Neuronal stem cell (in vitro differentiated cells): ENCODE measurements around the gene HYAL3.

Experiments used
- DNase-seq: peaks from one replicate; pipeline ENCODE4 v3.0.0-alpha.2; 2013; ENCODE audit warnings: low spot score
- H2AFZ ChIP-seq: one replicate; pipeline ENCODE4 v1.6.1; 2013; ENCODE audit warnings: mild to moderate bottlenecking, low read length, inconsistent platforms
- H2AK5ac ChIP-seq: 2 replicates; pipeline ENCODE4 v1.6.1; 2013; ENCODE audit warnings: low read depth, mild to moderate bottlenecking, inconsistent platforms, low read length, moderate library complexity, mixed read lengths
- H2BK120ac ChIP-seq: 2 replicates; pipeline ENCODE4 v1.6.1; 2013; ENCODE audit warnings: low read depth, mild to moderate bottlenecking, inconsistent platforms, low read length, moderate library complexity, mixed read lengths
- H2BK12ac ChIP-seq: one replicate; pipeline ENCODE4 v1.6.1; 2013; ENCODE audit warnings: low read length, inconsistent platforms
- H2BK15ac ChIP-seq: 2 replicates; pipeline ENCODE4 v1.6.1; 2013; ENCODE audit warnings: mild to moderate bottlenecking, low read length, inconsistent platforms, mixed read lengths
- H2BK5ac ChIP-seq: one replicate; pipeline ENCODE4 v1.6.1; 2013; ENCODE audit warnings: inconsistent platforms, mild to moderate bottlenecking, low read length, moderate library complexity
- H3K14ac ChIP-seq: one replicate; pipeline ENCODE4 v1.6.1; 2013; ENCODE audit warnings: low read length, inconsistent platforms
- H3K18ac ChIP-seq: 2 replicates; pipeline ENCODE4 v1.6.1; 2013; ENCODE audit warnings: low read length, inconsistent platforms
- H3K23ac ChIP-seq: 2 replicates; pipeline ENCODE4 v1.6.1; 2013; ENCODE audit warnings: low read depth, mild to moderate bottlenecking, mixed read lengths, low read length, inconsistent platforms; ENCODE audit not compliant: poor library complexity
- H3K27ac ChIP-seq: replicated peaks from 3 replicates; pipeline ENCODE4 v1.5.1; 2013; ENCODE audit warnings: low read length, inconsistent platforms
- H3K27me3 ChIP-seq, 3 experiments: 2 replicates each; pipeline ENCODE4 v1.6.1; 2013; ENCODE audit warnings: low read length in 3 of 3, mild to moderate bottlenecking in 2 of 3, inconsistent platforms in 1 of 3, low read depth in 1 of 3, mixed read lengths in 1 of 3, moderate library complexity in 1 of 3; ENCODE audit not compliant: control insufficient read depth in 3 of 3, insufficient read depth in 3 of 3
- H3K36me3 ChIP-seq, 2 donors: replicated peaks in 1 of 2; 2 replicates each; pipeline ENCODE4 v1.6.1; 2013; ENCODE audit warnings: low read length in 2 of 2; ENCODE audit not compliant: control insufficient read depth in 2 of 2, insufficient read depth in 2 of 2
- H3K4ac ChIP-seq: 2 replicates; pipeline ENCODE4 v1.6.1; 2013; ENCODE audit warnings: inconsistent platforms, mild to moderate bottlenecking, low read length, moderate library complexity
- H3K4me1 ChIP-seq, 2 donors: 1 replicate in 1 of 2; 2 replicates in 1 of 2; pipeline ENCODE4 v1.6.1; 2013; ENCODE audit warnings: low read length in 2 of 2, low read depth in 1 of 2; ENCODE audit not compliant: control insufficient read depth in 2 of 2, insufficient read depth in 1 of 2
- H3K4me2 ChIP-seq: one replicate; pipeline ENCODE4 v1.6.1; 2013; ENCODE audit warnings: mild to moderate bottlenecking, low read length, inconsistent platforms; ENCODE audit not compliant: insufficient read depth, poor library complexity, severe bottlenecking
- H3K4me3 ChIP-seq, 2 donors: 2 replicates each; pipeline ENCODE4 v1.5.1; 2013; ENCODE audit warnings: low read length in 2 of 2, mild to moderate bottlenecking in 2 of 2, inconsistent platforms in 1 of 2, moderate library complexity in 1 of 2
- H3K79me1 ChIP-seq: one replicate; pipeline ENCODE4 v1.6.1; 2013; ENCODE audit warnings: low read depth, mild to moderate bottlenecking, inconsistent platforms, low read length, moderate library complexity
- H3K9ac ChIP-seq: one replicate; pipeline ENCODE4 v1.6.1; 2013; ENCODE audit warnings: mild to moderate bottlenecking, low read depth, low read length, inconsistent platforms; ENCODE audit not compliant: poor library complexity
- H3K9me3 ChIP-seq, 2 donors: replicated peaks in 1 of 2; 2 replicates each; pipeline versions ENCODE3 to v1.6.1; 2013; ENCODE audit warnings: low read length in 2 of 2, mild to moderate bottlenecking in 2 of 2, inconsistent platforms in 1 of 2, low read depth in 1 of 2, mixed read lengths in 1 of 2, moderate library complexity in 1 of 2; ENCODE audit not compliant: control insufficient read depth in 2 of 2, insufficient read depth in 1 of 2
- H4K8ac ChIP-seq: one replicate; pipeline ENCODE4 v1.6.1; 2013; ENCODE audit warnings: low read depth, mild to moderate bottlenecking, inconsistent platforms, low read length, moderate library complexity
- H4K91ac ChIP-seq: one replicate; pipeline ENCODE4 v1.6.1; 2013; ENCODE audit warnings: low read length, low read depth, mild to moderate bottlenecking, inconsistent platforms; ENCODE audit not compliant: poor library complexity
- WGBS, 2 donors: extraction: QIAGEN DNeasy Blood & Tissue Kit; methylation state at CpG; one replicate each; pipeline ENCODE4 v1.1.7; 2013; ENCODE audit warnings: missing lambda C conversion rate in 2 of 2, mixed read lengths in 1 of 2; ENCODE audit not compliant: insufficient read length in 2 of 2, insufficient replicate concordance in 1 of 2; ENCODE audit errors: extremely low coverage in 2 of 2; 5-methylcytosine and 5-hydroxymethylcytosine counted together

HYAL3 gene

GRCh38 chr3:50260942-50261441 is 38.2 kb downstream of the HYAL3 start:
- H3K4me1 ChIP-seq: peaks cover 53 to 60% of the 10 kb centered on the region in 2 donors
- H3K36me3 ChIP-seq: peaks cover 27 to 37% of the 10 kb centered on the region in 2 donors
- H2BK15ac ChIP-seq: peak overlapping the region; percentile 87
- H3K27me3 ChIP-seq: no peaks in the 10 kb centered on the region
- H3K4me3 ChIP-seq: peak overlapping the region in 1 of 2 donors; percentile 50
- H3K14ac ChIP-seq: no peak overlapping the region
- DNase-seq: no peak
- H4K91ac ChIP-seq: peak overlapping the region; percentile 45
- peak overlapping the region; percentile 97 for H3K23ac ChIP-seq
- peak overlapping the region; percentile 94 for H3K18ac ChIP-seq
- peak overlapping the region; percentile 100 for H2BK5ac ChIP-seq
- H3K4me2 ChIP-seq: peak overlapping the region; percentile 82
- H2AK5ac ChIP-seq: peak overlapping the region; percentile 46
- H3K79me1 ChIP-seq: peaks cover 7% of the 10 kb centered on the region
- H3K4ac ChIP-seq: peak overlapping the region; percentile 99
- H2BK120ac ChIP-seq: peak overlapping the region; percentile 68
- H3K9ac ChIP-seq: no peak overlapping the region
- WGBS, 2 donors: no CpG with 5 or more reads among the region's 5 CpGs
- peaks cover 0 to 2% of the 10 kb centered on the region in 2 donors for H3K9me3 ChIP-seq
- peak overlapping the region; percentile 84 for H2AFZ ChIP-seq
- no peak overlapping the region for H4K8ac ChIP-seq
- H2BK12ac ChIP-seq: peak overlapping the region; percentile 76
- H3K27ac ChIP-seq: peak overlapping the region; percentile 95

- peak overlapping the region; percentile 86 for H3K9ac ChIP-seq
- peak overlapping the region; percentile 77 for H4K91ac ChIP-seq
- H3K4me1 ChIP-seq: peaks cover 47 to 56% of the 10 kb centered on the region in 2 donors
- H2BK15ac ChIP-seq: peak overlapping the region; percentile 87
- WGBS, 2 donors: no CpG with 5 or more reads among the region's 70 CpGs
- H3K14ac ChIP-seq: no peak overlapping the region
- H2BK5ac ChIP-seq: peak overlapping the region; percentile 100
- peak overlapping the region; percentile 82 for H3K4me2 ChIP-seq
- H3K9me3 ChIP-seq: peaks cover 0 to 2% of the 10 kb centered on the region in 2 donors
- peaks cover 10% of the 10 kb centered on the region for H3K79me1 ChIP-seq
- H2AK5ac ChIP-seq: peak overlapping the region; percentile 88
- peak overlapping the region; percentile 84 for H2AFZ ChIP-seq
- no peaks in the 10 kb centered on the region for H3K27me3 ChIP-seq
- peak overlapping the region; percentile 86 for H2BK12ac ChIP-seq
- H3K23ac ChIP-seq: peak overlapping the region; percentile 97
- peak overlapping the region; percentile 99 for H3K4ac ChIP-seq
- H3K27ac ChIP-seq: peak overlapping the region; percentile 95
- no peak overlapping the region for H4K8ac ChIP-seq
- peak overlapping the region; percentile 31 to 50 for H3K4me3 ChIP-seq
- H3K18ac ChIP-seq: peak overlapping the region; percentile 95
- peak overlapping the region; percentile 68 for H2BK120ac ChIP-seq
- H3K36me3 ChIP-seq: peaks cover 30 to 40% of the 10 kb centered on the region in 2 donors
- peak; percentile 96 for DNase-seq
Measured at GRCh38 chr3:50260027-50260941, 38.9 kb downstream of the HYAL3 start.

- Histone ChIP-seq H2BK15ac (peak overlapping the region; percentile 67), H2BK5ac (peak overlapping the region; percentile 82), H3K4me2 (peak overlapping the region; percentile 31), H4K8ac (no peak overlapping the region), H3K23ac (peak overlapping the region; percentile 97), H2BK12ac (peak overlapping the region; percentile 86), H3K4ac (no peak overlapping the region), H3K27ac (peak overlapping the region; percentile 73), H3K14ac (no peak overlapping the region), H3K9ac (peak overlapping the region; percentile 67), H3K79me1 (peaks cover 8% of the 10 kb centered on the region), H2BK120ac (no peak overlapping the region), H3K18ac (peak overlapping the region; percentile 88), H4K91ac (no peak overlapping the region), H2AFZ (peak overlapping the region; percentile 70), H3K9me3 (peaks cover 0 to 2% of the 10 kb centered on the region in 2 donors), H3K36me3 (peaks cover 36 to 48% of the 10 kb centered on the region in 2 donors), H3K4me3 (no peak overlapping the region), H3K4me1 (peaks cover 42 to 51% of the 10 kb centered on the region in 2 donors), H2AK5ac (peak overlapping the region; percentile 88), H3K27me3 (no peaks in the 10 kb centered on the region)
- no peak for DNase-seq
- no CpG with 5 or more reads among the region's 18 CpGs for WGBS, 2 donors
Measured at GRCh38 chr3:50259432-50260026, 39.7 kb downstream of the HYAL3 start.
